GM12801 (cell line): ENCODE data around the gene HDGFL3.

Experiments
- TF ChIP-seq, protein P1 (sequence below): IDR thresholded peaks from one replicate; pipeline ENCODE4 v1.5.1; 2011; ENCODE audit warnings: control low read depth; ENCODE audit not compliant: insufficient read length; ENCODE audit errors: extremely low read depth

Gene HDGFL3

DNA sequence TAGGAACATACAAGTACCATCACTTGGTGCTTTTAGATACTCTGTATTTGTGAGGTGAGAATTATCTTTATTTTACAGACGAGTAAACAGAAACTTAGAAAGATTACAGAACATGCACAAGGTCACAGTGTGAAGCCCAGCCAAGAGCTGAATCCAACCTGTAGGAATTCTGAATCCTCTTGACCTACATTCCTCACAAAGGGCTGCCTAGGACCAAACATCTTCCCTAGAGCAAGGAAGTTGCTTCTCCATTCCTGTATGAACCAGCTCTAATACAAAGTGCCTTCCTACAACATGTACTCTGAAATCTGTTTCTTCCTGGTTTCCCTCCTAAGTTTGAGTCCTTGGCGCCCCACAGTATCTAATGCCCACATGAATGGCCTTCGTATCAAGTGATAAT lies 2.9 kb downstream of the HDGFL3 start:
- TF ChIP-seq, protein P1, sequence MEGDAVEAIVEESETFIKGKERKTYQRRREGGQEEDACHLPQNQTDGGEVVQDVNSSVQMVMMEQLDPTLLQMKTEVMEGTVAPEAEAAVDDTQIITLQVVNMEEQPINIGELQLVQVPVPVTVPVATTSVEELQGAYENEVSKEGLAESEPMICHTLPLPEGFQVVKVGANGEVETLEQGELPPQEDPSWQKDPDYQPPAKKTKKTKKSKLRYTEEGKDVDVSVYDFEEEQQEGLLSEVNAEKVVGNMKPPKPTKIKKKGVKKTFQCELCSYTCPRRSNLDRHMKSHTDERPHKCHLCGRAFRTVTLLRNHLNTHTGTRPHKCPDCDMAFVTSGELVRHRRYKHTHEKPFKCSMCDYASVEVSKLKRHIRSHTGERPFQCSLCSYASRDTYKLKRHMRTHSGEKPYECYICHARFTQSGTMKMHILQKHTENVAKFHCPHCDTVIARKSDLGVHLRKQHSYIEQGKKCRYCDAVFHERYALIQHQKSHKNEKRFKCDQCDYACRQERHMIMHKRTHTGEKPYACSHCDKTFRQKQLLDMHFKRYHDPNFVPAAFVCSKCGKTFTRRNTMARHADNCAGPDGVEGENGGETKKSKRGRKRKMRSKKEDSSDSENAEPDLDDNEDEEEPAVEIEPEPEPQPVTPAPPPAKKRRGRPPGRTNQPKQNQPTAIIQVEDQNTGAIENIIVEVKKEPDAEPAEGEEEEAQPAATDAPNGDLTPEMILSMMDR: no peak

DNA sequence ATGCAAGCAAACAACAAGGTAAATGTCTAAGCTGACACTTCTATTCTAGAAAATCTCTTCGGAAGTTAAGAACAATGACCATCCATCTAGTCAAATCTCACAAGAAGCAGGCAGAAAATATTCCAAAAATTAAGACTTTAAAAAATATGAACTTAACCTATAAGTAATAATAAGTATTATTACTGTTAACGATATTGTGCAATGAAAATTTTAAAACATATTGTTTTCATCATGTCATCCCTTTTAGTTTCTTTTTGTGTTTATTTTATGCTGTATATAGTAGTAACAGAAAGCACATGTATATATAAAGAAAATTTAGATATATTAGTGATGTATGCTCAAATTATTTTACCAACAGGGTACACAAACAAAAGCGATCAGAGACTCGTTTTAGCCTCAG lies 4.1 kb downstream of the HDGFL3 start:
- TF ChIP-seq, protein P1: no peak

DNA sequence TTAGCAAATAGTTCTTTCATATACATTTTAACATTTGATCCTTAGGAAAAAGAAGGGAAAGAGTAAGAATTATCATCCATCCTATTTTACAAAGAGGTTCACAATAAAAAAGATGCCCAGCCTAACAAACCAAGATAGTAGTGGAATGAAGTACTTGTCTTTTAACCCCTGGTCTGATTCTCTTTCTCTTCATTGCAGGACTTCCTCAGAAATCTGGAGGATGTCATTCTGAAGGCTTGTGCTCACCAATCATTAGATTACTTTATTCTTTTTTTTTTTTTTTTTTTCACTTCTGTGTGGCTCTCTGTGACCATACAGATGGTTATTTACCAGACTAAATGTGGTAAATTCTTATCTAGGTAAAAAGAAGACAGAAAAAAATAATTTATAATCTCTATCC lies 7.0 kb downstream of the HDGFL3 start:
- TF ChIP-seq, protein P1: no peak

DNA sequence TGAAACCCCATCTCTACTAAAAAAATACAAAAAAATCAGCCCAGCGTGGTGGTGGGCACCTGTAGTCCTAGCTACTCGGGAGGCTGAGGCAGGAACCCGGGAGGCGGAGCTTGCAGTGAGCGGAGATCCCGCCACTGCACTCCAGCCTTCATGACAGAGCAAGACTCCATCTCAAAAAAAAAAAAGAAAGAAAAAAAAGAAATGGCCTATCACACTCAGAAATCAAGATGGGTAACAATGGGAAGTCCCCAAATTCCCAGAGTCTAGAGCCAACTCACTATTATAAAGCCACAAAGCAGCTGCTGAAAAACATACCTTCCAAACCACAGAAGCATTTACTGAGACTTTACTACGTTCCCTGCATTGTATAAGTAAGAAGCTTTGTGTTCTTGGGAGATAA lies 7.5 kb downstream of the HDGFL3 start:
- TF ChIP-seq, protein P1: no peak

DNA sequence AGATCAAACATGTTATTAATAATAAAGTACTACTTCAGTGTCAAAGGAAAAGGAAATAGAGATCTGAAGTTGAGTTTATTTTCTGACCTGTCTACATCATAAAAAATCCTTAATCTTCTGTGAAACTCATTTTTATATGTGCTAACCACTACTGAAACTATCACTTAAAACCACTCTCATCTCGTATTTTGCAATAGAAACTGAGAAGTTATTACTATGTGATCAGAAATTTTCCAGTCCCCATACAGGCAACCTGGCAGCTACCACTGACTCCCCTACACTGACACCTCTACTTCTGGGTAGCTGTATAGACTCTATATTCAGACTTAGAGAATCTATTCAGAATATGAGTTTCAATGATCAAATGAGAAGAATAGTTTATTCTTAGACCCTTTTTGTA lies 8.3 kb downstream of the HDGFL3 start:
- TF ChIP-seq, protein P1: no peak

DNA sequence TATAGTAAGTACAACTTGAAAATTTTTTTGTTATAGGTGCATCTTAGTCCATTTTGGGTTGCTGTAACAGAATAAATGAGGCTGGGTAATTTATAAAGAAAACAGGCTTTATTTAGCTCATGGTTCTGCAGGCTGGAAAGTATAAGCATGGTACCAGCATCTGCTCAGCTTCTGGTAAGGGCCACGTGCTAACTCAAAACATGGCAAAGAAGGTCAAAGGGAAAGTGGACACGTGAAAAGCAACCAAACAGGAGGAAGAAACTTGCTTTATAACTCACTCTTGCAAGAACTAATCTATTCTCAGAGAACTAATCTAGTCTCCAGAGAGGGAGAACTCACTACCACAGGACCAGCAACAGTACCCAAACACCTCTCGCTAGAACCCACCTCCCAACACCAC lies 9.1 kb downstream of the HDGFL3 start:
- TF ChIP-seq, protein P1: no peak

DNA sequence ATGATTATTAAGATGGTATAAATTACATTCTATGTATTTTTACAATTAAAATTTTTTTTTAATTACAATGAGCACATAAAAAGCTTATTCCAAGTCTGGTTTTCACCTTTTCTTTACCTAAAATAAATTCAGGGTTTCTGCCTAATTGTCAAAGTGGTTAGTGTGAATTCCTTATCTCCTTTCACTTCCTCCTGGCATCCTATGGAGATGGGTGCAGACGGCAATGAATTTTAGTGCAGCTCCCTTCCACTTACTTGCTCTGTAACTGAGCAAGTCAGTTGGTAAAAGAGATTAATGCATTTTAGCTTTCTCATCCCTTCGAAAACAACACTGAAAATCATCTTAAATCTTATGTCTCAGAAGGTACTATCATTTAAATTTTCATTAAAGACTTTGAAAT lies 13.1 kb downstream of the HDGFL3 start:
- TF ChIP-seq, protein P1: no peak

DNA sequence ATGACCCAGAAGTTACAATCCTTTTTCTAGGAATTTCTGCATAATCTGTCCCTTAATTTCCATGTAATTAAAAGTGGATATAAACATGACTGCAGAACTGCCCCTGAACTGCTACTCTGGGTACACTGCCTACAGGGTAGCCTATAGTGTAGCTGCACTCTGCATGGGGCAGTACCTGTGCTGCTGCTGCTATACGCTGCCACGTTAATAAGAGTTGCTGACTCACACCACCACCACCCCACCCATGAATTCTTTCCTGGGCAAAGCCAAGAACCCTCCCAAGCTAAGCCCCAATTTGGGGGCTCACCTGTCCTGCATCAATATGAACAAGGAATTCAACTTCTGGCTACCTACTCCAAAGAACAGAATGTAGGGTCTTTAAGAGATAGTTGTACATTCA lies 13.9 kb downstream of the HDGFL3 start:
- TF ChIP-seq, protein P1: no peak
